CD4-positive, alpha-beta T cell treated with Interleukin-4 for 1 hour (primary cell): ENCODE data around the gene MED16.
"Not testable (repeated sequence)": the region's sequence is repeated elsewhere in the genome, so short reads cannot be mapped to it uniquely, and the experiment has no call there.

Experiments used
- DNase-seq, 2 donors: peaks; one replicate each; pipeline ENCODE4 v3.0.0-alpha.2; 2020 to 2022

Gene MED16

GRCh38 chr19:825897-826644 is 66.9 kb downstream of the MED16 start:
- DNase-seq, result no peak

- DNase-seq, result no peak
Measured at GRCh38 chr19:824885-825284, 68.1 kb downstream of the MED16 start.

- DNase-seq, result no peak
Measured at GRCh38 chr19:823565-824121, 69.3 kb downstream of the MED16 start.

- no peak for DNase-seq
Measured at GRCh38 chr19:821825-822503, 71.0 kb downstream of the MED16 start, which contains the start of gene PLPPR3. Gene PLPPR3, minus strand, starts transcription at chr19:821955. Its CDS starts 396 bp downstream, at chr19:821559.

- DNase-seq, result no peak
Measured at GRCh38 chr19:821231-821824, 71.7 kb downstream of the MED16 start.

GRCh38 chr19:820212-820611 is 72.8 kb downstream of the MED16 start:
- not testable (repeated sequence) for DNase-seq
